HG03342 (cell line): ENCODE results near the gene ERC2.
"Not testable (repeated sequence)": the region's sequence is repeated elsewhere in the genome, so short reads cannot be mapped to it uniquely, and the experiment has no call there.

Experiments used
- ATAC-seq: cut with Tn5 transposase; IDR thresholded peaks from one replicate; pipeline ENCODE4 v1.9.1; 2021; ENCODE audit warnings: mild to moderate bottlenecking, moderate library complexity; ENCODE audit not compliant: unreplicated experiment

ERC2 gene

DNA sequence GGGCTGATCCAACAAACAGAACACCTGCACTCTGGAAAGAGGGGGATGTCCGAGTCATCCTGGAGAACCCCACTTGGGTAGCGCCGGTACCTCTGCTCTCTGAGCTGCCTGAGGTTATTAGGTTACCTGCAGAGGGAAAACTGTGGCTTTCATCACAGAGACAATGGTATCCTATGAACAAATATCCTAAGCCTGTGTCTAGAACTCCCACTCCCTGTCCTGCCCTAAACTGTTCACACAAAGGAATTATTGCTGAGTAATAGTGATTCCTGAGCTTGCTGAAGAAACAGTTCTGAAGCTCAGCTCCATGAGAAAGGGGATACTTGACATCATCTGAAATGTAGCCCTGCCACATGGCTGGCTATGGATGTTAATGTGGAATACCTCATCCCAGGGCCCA is 949.2 kb downstream of the ERC2 start:
- no peak for ATAC-seq

- ATAC-seq: no peak
Measured at GRCh38 chr3:55518451-55518850, 949.8 kb downstream of the ERC2 start.

- no peak for ATAC-seq
Measured at GRCh38 chr3:55516392-55517030, 951.8 kb downstream of the ERC2 start.

DNA sequence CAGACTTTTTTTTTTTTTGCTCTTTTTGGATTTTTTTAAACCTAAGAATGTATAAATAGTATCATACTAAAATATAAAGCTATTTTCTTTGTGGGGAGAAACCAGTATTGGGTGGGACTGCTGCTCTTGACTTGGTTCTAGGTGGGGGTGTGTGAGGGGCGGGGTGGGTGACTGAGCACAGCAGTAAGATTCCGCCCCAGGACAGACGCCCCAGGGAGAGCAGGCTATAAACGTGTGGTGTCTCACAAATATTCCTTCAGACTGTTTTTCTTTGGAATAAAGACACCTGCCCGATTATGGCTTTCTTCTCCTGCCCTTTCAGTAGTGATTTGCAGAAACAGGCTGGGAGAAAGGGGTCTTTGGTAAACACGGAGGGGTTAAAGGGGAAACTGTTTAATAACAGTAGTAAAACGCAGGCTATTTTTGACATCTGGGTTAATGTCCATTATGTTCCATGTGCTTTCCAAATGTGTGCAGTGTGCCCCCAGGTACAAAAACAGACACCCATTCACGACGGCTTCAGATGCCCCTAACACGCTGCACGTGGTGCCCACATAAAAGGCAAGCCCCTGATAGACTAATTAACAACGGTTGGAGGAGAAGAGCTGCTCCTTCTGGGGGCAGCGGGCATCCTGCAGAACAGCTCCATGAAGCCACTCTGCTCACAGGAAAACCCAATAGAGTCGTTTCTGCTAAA is 952.6 kb downstream of the ERC2 start:
- ATAC-seq: no peak

GRCh38 chr3:55514962-55515361 is 953.3 kb downstream of the ERC2 start:
- ATAC-seq: no peak

DNA sequence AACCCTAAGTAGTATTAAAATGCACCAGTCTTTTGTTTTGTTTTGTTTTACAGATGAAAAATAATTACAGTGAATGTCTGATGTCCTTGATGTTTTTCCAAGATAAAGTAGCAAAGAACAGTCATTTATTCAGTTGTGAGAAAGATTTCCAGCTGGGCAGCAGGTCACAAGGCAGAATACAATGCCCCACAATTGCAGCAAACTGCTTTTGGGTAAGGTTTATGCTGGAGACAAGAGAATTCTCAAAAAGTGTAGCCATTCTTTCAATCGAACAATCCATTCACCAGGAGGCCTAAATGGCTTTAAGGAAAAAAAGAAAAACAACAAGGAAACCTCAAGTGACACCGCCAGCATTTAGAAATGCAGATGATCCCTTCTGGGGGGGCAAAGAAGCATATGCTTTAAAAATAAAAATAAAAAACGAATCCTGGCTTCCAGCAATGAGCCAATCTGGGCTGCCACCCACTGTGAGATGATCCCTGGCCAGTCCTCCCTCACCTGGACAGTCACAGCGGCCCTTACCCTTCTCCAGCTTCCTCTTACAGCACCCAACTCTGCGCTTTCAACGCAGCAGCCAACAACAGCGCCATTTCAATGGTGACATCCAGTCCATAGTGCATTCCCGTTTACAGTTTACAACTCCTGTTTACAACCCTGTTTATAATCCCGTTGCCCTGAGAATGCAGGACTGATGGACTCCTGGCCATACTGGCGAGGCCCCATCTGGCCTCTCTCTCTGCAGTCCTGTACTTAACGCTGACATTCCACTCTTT is 955.5 kb downstream of the ERC2 start:
- no peak for ATAC-seq

DNA sequence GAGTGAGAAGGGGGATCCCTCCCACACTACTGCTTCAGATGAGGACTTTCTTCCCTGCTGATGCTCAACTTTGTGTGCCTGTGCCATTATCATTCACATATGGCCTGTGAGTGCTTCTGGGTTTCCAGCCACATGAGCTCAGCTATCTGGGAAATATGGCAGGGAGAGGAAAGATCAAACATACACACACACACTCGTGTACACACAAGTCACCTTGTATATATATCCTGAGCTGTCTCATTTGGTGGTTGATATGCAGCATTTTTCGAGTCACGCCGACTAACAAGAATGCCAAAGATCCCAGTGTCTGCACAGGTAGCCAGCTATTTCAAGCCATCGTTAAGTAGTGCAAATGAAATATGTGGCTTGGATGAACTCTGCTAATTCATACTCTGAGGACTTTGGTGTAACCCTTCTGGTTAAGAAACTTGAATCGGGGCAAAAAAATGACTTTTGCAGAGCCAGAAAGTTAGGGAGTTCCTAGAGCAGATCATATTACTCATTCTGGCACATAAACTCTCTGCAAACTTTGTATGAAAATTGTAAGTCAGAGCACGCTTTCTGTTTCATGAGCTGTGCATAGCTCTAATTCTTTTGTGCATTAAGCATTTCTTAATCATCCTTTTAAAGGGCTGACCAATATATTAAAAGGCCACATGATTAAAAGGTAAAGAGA is 956.2 kb downstream of the ERC2 start:
- ATAC-seq: no peak

GRCh38 chr3:55508335-55508734 is 959.9 kb downstream of the ERC2 start:
- ATAC-seq: no peak

- ATAC-seq: no peak
Measured at GRCh38 chr3:55507808-55508207, 960.5 kb downstream of the ERC2 start.

DNA sequence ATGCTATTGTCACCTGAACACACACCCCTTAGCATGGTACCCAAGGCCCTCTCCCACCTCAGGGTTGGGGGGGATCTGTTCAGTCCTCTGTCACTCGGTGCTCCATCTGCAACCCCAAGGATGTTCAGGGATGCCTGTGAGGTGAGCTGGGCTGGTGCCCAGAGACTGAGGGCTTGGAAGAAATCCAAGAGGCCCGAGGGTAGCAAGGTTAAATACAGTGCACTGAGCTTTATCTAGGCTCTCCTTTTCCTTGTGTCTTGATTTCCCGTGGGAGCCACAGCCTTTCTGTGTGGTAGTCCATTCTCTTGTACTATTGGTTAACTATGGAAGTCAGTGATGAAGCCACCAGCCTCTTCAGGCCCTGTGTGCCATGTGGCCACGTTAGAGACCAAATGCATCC is 962.5 kb downstream of the ERC2 start:
- no peak for ATAC-seq

DNA sequence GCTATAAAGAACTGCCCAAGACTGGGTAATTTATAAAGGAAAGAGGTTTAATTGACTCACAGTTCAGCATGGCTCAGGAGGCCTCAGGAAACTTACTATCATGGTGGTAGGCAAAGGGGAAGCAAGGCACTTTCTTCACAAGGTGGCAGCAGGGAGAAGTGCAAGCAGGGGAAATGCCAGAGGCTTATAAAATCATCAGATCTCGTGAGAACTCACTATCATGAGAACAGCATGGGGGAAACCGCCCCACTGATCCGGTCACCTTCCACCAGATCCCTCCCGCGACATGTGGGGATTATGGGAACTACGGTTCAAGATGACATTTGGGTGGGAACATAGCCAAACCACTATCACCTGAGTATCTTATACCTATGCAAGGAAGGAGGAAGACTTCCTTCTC is 963.2 kb downstream of the ERC2 start:
- not testable (repeated sequence) for ATAC-seq

DNA sequence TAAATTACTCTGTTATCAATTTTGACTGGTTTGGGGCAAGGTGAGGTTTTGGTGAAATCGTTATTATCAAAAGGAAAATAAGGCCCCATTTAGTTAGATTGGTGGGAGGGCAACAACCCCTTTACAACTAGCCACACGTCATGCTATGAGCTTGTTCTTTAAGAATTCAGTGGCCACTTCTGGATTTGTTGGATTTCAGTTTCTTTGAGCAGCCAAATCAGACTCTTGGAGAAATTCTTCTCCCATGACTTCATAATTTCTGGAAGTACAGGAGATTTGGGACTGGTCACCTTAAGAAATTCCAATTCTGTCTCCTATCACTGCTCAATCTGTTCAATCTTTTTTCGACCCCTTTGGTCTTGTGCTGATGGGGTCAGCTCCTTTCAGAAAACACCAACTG is 966.4 kb downstream of the ERC2 start:
- ATAC-seq: no peak

- no peak for ATAC-seq
Measured at GRCh38 chr3:55500555-55501330, 967.5 kb downstream of the ERC2 start.

GRCh38 chr3:55498520-55498919 is 969.7 kb downstream of the ERC2 start:
- ATAC-seq: no peak

DNA sequence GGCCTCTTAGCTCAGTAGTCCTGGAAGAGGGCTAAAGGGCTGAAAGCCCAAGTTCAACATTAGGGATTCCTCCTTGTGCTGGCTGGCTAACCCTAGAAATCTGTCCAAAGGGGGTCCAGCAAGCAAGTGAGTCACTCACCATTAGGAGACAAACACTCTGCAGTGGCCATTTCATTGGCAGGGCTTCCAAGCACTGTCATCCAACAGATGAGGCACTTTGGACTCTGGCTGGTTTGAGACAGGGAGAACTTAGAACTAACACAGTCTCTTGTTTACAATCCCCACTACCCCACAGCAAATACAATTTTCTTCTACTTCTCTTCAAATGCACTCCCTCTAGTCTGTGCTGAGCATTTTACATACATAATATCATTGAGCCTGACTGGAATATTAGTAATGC is 971.0 kb downstream of the ERC2 start:
- ATAC-seq: no peak

DNA sequence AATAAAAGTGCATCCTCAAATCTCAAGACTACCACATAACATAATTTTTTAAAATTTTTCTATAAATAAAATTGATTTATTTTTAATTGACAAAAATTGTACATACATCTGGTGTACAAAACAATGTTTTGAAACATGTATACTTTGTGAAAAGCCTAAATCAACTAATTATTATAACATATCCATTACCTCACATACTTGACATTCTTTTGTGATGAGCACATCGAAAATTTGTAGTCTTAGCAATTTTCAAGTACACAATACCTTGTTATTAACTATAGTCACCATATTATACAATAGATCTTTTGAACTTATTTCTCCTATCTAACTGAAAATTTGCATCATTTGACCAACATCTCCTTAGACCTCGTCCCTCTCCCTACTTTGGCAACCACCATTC is 973.3 kb downstream of the ERC2 start:
- ATAC-seq: no peak

GRCh38 chr3:55492976-55493375 is 975.3 kb downstream of the ERC2 start:
- no peak for ATAC-seq

DNA sequence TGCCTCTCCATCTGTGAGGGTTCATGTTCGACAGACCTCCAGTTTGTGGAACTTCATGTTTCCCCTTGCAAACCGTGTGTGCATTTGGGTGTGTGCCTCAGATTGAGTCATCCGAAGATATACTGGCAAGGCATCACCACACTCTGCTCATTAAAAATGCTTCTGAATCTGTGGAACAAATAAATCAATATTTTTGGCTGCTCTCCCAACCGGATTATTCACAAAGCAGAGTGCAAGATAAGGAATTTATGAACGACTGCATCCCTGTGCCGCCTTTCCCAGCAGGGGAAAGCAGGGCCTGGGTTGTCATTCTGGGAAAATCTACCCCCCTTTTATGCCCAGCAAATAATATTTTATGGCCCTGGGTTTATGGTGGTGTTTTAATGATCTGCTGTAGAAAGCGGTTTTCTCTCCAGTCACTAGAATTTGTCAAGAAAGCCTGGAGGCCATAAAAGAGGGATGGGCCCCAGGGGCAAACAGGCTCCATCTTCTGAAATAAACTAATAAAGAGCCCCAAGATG is 976.9 kb downstream of the ERC2 start:
- ATAC-seq: no peak

GRCh38 chr3:55490276-55490913 is 977.9 kb downstream of the ERC2 start:
- ATAC-seq: no peak

- ATAC-seq: no peak
Measured at GRCh38 chr3:55489798-55490132, 978.5 kb downstream of the ERC2 start.
